ENCODE measurements around the gene NIBAN1. TPM values are rescaled to one million over a fixed set of nuclear protein-coding genes. Genes with fewer than 3 reads are reported as not detected.

NIBAN1 gene

GRCh38 chr1:184930232-184930631 is 44.1 kb downstream of the NIBAN1 start:
- no peaks in the 10 kb centered on the region for H3K4me1 ChIP-seq (ENCODE audit: control insufficient read depth in 2 of 2, insufficient read depth in 1 of 2, low read depth in 1 of 2, low read length in 2 of 2)
- no peaks in the 10 kb centered on the region for H3K9me3 ChIP-seq (replicated peaks in 1 of 2; ENCODE audit: control insufficient read depth in 2 of 2, insufficient read depth in 1 of 2, low read depth in 1 of 2, low read length in 2 of 2)
- H3K27me3 ChIP-seq (ENCODE audit: control insufficient read depth in 3 of 3, insufficient read depth in 3 of 3, low read depth in 1 of 3, low read length in 3 of 3), result no peaks in the 10 kb centered on the region
- no peak for DNase-seq (ENCODE audit: low spot score)
- H4K91ac ChIP-seq (ENCODE audit: low read depth, low read length, poor library complexity), result no peak overlapping the region
- H2AFZ ChIP-seq (ENCODE audit: low read length), result no peak overlapping the region
- no peak overlapping the region for H2BK15ac ChIP-seq (ENCODE audit: low read length)
- no CpG with 5 or more reads among the region's 4 CpGs for WGBS, 2 donors (ENCODE audit: extremely low coverage in 2 of 2, insufficient read length in 2 of 2, insufficient replicate concordance in 1 of 2)
- H3K9ac ChIP-seq (ENCODE audit: low read depth, low read length, poor library complexity), result no peak overlapping the region
- H4K8ac ChIP-seq (ENCODE audit: low read depth, low read length), result no peak overlapping the region
- H3K18ac ChIP-seq (ENCODE audit: low read length), result no peak overlapping the region
- no peak overlapping the region for H3K23ac ChIP-seq (ENCODE audit: low read depth, low read length, poor library complexity)
- no peak overlapping the region for H2BK12ac ChIP-seq (ENCODE audit: low read length)
- H2BK5ac ChIP-seq (ENCODE audit: low read length), result no peak overlapping the region
- H2BK120ac ChIP-seq (ENCODE audit: low read depth, low read length), result no peak overlapping the region
- H3K4me3 ChIP-seq (ENCODE audit: low read length in 2 of 2), result no peak overlapping the region
- no peak overlapping the region for H3K4ac ChIP-seq (ENCODE audit: low read length)
- no peaks in the 10 kb centered on the region for H3K79me1 ChIP-seq (ENCODE audit: low read depth, low read length)
- H3K14ac ChIP-seq (ENCODE audit: low read length), result no peak overlapping the region
- no peak overlapping the region for H2AK5ac ChIP-seq (ENCODE audit: low read depth, low read length)
- no peak overlapping the region for H3K4me2 ChIP-seq (ENCODE audit: insufficient read depth, low read length, poor library complexity, severe bottlenecking)
- no peaks in the 10 kb centered on the region for H3K36me3 ChIP-seq (replicated peaks in 1 of 2; ENCODE audit: control insufficient read depth in 2 of 2, insufficient read depth in 2 of 2, low read length in 2 of 2)
- no peak overlapping the region for H3K27ac ChIP-seq (replicated peaks; ENCODE audit: low read length)

GRCh38 chr1:184929711-184930202 is 44.6 kb downstream of the NIBAN1 start:
- no peak overlapping the region for H2BK5ac ChIP-seq (ENCODE audit: low read length)
- H3K4me2 ChIP-seq (ENCODE audit: insufficient read depth, low read length, poor library complexity, severe bottlenecking), result no peak overlapping the region
- H3K4me1 ChIP-seq (ENCODE audit: control insufficient read depth in 2 of 2, insufficient read depth in 1 of 2, low read depth in 1 of 2, low read length in 2 of 2), result no peaks in the 10 kb centered on the region
- no peak overlapping the region for H2BK12ac ChIP-seq (ENCODE audit: low read length)
- no peak overlapping the region for H3K14ac ChIP-seq (ENCODE audit: low read length)
- no peaks in the 10 kb centered on the region for H3K79me1 ChIP-seq (ENCODE audit: low read depth, low read length)
- no peak overlapping the region for H4K91ac ChIP-seq (ENCODE audit: low read depth, low read length, poor library complexity)
- H2AFZ ChIP-seq (ENCODE audit: low read length), result no peak overlapping the region
- no peaks in the 10 kb centered on the region for H3K9me3 ChIP-seq (replicated peaks in 1 of 2; ENCODE audit: control insufficient read depth in 2 of 2, insufficient read depth in 1 of 2, low read depth in 1 of 2, low read length in 2 of 2)
- H3K23ac ChIP-seq (ENCODE audit: low read depth, low read length, poor library complexity), result no peak overlapping the region
- no CpG with 5 or more reads among the region's 3 CpGs for WGBS, 2 donors (ENCODE audit: extremely low coverage in 2 of 2, insufficient read length in 2 of 2, insufficient replicate concordance in 1 of 2)
- H3K4ac ChIP-seq (ENCODE audit: low read length), result no peak overlapping the region
- H3K27me3 ChIP-seq (ENCODE audit: control insufficient read depth in 3 of 3, insufficient read depth in 3 of 3, low read depth in 1 of 3, low read length in 3 of 3), result no peaks in the 10 kb centered on the region
- no peaks in the 10 kb centered on the region for H3K36me3 ChIP-seq (replicated peaks in 1 of 2; ENCODE audit: control insufficient read depth in 2 of 2, insufficient read depth in 2 of 2, low read length in 2 of 2)
- H3K9ac ChIP-seq (ENCODE audit: low read depth, low read length, poor library complexity), result no peak overlapping the region
- no peak overlapping the region for H3K4me3 ChIP-seq (ENCODE audit: low read length in 2 of 2)
- H3K18ac ChIP-seq (ENCODE audit: low read length), result no peak overlapping the region
- no peak overlapping the region for H2BK15ac ChIP-seq (ENCODE audit: low read length)
- no peak overlapping the region for H2AK5ac ChIP-seq (ENCODE audit: low read depth, low read length)
- H4K8ac ChIP-seq (ENCODE audit: low read depth, low read length), result no peak overlapping the region
- H3K27ac ChIP-seq (replicated peaks; ENCODE audit: low read length), result no peak overlapping the region
- no peak overlapping the region for H2BK120ac ChIP-seq (ENCODE audit: low read depth, low read length)
- no peak for DNase-seq (ENCODE audit: low spot score)

- Histone ChIP-seq H2AFZ (ENCODE audit: low read length) (no peak overlapping the region), H3K23ac (ENCODE audit: low read depth, low read length, poor library complexity) (no peak overlapping the region), H2BK15ac (ENCODE audit: low read length) (no peak overlapping the region), H3K18ac (ENCODE audit: low read length) (no peak overlapping the region), H3K9ac (ENCODE audit: low read depth, low read length, poor library complexity) (peak overlapping the region; percentile 50), H3K4ac (ENCODE audit: low read length) (no peak overlapping the region), H2BK12ac (ENCODE audit: low read length) (no peak overlapping the region), H3K27ac (replicated peaks; ENCODE audit: low read length) (no peak overlapping the region), H3K4me3 (ENCODE audit: low read length in 2 of 2) (no peak overlapping the region), H2AK5ac (ENCODE audit: low read depth, low read length) (no peak overlapping the region), H2BK120ac (ENCODE audit: low read depth, low read length) (no peak overlapping the region), H4K8ac (ENCODE audit: low read depth, low read length) (no peak overlapping the region), H2BK5ac (ENCODE audit: low read length) (no peak overlapping the region), H3K36me3 (replicated peaks in 1 of 2; ENCODE audit: control insufficient read depth in 2 of 2, insufficient read depth in 2 of 2, low read length in 2 of 2) (no peaks in the 10 kb centered on the region), H3K79me1 (ENCODE audit: low read depth, low read length) (no peaks in the 10 kb centered on the region), H4K91ac (ENCODE audit: low read depth, low read length, poor library complexity) (no peak overlapping the region), H3K14ac (ENCODE audit: low read length) (no peak overlapping the region), H3K4me1 (ENCODE audit: control insufficient read depth in 2 of 2, insufficient read depth in 1 of 2, low read depth in 1 of 2, low read length in 2 of 2) (no peaks in the 10 kb centered on the region), H3K27me3 (ENCODE audit: control insufficient read depth in 3 of 3, insufficient read depth in 3 of 3, low read depth in 1 of 3, low read length in 3 of 3) (no peaks in the 10 kb centered on the region), H3K4me2 (ENCODE audit: insufficient read depth, low read length, poor library complexity, severe bottlenecking) (no peak overlapping the region), H3K9me3 (replicated peaks in 1 of 2; ENCODE audit: control insufficient read depth in 2 of 2, insufficient read depth in 1 of 2, low read depth in 1 of 2, low read length in 2 of 2) (no peaks in the 10 kb centered on the region)
- no peak for DNase-seq (ENCODE audit: low spot score)
- no CpG with 5 or more reads among the region's 2 CpGs for WGBS, 2 donors (ENCODE audit: extremely low coverage in 2 of 2, insufficient read length in 2 of 2, insufficient replicate concordance in 1 of 2)
These were observed 45.9 kb downstream of the NIBAN1 start for GRCh38 chr1:184928394-184928793.

Small RNAs within 50 kb of the gene (small RNA-seq; reads per million reads assigned to genes)
- not detected for gene RNA5SP72 (ENCODE audit: insufficient read depth)
